ENCODE data around the gene YPEL2. TPM values are rescaled to one million over a fixed set of nuclear protein-coding genes. Genes with fewer than 3 reads are reported as not detected.

YPEL2 gene
- total RNA-seq, 2 experiments from 2014 or later = 0.88 to 3.1 TPM

DNA sequence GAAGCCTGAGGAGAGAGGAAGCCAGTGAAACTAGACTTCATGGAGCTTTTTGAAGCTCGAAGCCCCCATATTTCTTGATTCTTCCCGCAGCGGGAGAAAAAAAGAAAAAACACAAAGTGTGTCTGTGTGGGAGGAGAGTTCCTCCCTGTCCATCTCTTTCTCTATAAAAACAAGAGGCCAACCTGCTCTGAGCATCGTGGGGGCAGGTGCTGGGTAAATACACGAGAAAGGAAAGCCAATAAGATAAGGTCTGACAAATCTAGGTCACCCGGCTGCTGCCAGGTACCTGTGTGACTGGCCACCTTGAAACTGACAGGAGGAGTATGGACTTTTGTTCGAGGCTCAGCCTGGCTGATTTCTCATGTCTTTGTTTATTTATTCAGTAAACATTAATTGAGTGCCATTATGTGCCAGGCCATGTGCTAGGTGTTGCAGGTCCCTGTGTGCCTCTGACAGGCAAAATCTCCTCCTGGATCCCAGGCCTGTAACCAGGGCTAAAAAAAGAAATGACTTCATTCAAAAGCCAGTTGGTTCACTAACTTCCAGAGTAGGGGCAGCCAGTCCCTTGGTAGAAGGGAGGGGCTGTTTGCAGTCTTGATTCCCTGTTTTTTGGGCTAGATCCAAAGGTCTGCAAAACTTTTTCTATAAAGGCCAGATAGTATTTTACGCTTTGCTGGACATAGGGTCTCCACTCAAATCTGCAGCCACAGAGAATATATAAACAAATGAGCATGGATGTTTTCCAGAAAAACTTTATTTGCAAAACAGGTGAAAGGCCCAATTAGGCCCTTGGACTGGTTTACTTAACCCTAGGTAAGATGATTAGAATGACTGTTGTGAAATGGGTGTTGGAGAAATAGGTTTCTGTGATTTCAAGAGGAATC lies 35.6 kb downstream of the YPEL2 start:
- intact Hi-C loops (cut with micrococcal nuclease; ENCODE audit: unreplicated experiment) = no loop called here
- BruUV-seq (replicated peaks) = no TSS peak

DNA sequence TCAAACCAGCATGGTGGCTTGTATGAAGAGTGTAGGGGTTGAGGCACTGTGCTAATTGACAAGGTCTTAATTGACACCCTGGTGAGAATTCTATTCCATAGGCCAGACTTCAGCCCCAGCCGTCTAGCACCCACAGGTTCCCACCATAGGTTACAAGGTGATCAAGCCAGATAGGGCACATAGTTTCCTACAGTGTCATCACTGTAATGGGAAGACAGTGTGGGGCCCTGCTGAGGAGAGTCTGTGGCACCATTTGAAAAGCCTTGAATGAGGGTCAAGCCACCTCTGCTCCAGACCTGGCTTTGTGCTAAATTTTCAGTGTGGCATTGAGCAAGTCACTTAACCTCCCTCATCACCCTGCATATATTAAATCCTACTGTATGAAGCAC lies 36.2 kb downstream of the YPEL2 start:
- H3K27ac ChIP-seq (ENCODE audit: low read depth, low read length, poor library complexity, severe bottlenecking) = no peak overlapping the region
- no peaks in the 10 kb centered on the region for H3K9me2 ChIP-seq (ENCODE audit: insufficient read depth, low read length)
- H3K4me2 ChIP-seq (ENCODE audit: low read length) = no peak overlapping the region
- TF ChIP-seq, protein P1, sequence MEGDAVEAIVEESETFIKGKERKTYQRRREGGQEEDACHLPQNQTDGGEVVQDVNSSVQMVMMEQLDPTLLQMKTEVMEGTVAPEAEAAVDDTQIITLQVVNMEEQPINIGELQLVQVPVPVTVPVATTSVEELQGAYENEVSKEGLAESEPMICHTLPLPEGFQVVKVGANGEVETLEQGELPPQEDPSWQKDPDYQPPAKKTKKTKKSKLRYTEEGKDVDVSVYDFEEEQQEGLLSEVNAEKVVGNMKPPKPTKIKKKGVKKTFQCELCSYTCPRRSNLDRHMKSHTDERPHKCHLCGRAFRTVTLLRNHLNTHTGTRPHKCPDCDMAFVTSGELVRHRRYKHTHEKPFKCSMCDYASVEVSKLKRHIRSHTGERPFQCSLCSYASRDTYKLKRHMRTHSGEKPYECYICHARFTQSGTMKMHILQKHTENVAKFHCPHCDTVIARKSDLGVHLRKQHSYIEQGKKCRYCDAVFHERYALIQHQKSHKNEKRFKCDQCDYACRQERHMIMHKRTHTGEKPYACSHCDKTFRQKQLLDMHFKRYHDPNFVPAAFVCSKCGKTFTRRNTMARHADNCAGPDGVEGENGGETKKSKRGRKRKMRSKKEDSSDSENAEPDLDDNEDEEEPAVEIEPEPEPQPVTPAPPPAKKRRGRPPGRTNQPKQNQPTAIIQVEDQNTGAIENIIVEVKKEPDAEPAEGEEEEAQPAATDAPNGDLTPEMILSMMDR (conservative IDR thresholded peaks at IDR 0.05; ENCODE audit: low read length) = no peak
- TF ChIP-seq EZH2phosphoT487 (IDR thresholded peaks at IDR 0.05; ENCODE audit: borderline replicate concordance, low read depth, low read length) = no peak
- no peak for DNase-seq (ENCODE audit: low spot score)
- intact Hi-C loops (cut with micrococcal nuclease; ENCODE audit: unreplicated experiment) = no loop called here
- CTCF ChIA-PET (ENCODE audit: unreplicated experiment) = no interaction called here
- no peak overlapping the region for H3K4me3 ChIP-seq (ENCODE audit: low read depth, low read length, poor library complexity, severe bottlenecking)
- peaks cover 58% of the 10 kb centered on the region for H3K4me1 ChIP-seq (ENCODE audit: insufficient read depth, low read length, poor library complexity, severe bottlenecking)
- no peaks in the 10 kb centered on the region for H4K20me1 ChIP-seq (ENCODE audit: insufficient read depth, low read length)
- no peaks in the 10 kb centered on the region for H3K79me2 ChIP-seq (ENCODE audit: insufficient read depth, low read depth, low read length)
- H3K9me3 ChIP-seq (ENCODE audit: low read length) = no peaks in the 10 kb centered on the region
- no TSS peak for BruUV-seq (replicated peaks)
- H2AFZ ChIP-seq (ENCODE audit: low read length) = no peak overlapping the region
- H3K36me3 ChIP-seq (ENCODE audit: insufficient read depth, low read length) = no peaks in the 10 kb centered on the region
- POLR2A ChIA-PET = no interaction called here

More for the DNA sequence above, 35.6 kb downstream of the YPEL2 start:
- POLR2A ChIA-PET = interaction anchor here (1.2 kb wide), 1 partner anchor 11 kb away, joined by 3 read pairs; no protein-coding TSS in a partner anchor
- Histone ChIP-seq H3K4me3 (ENCODE audit: low read depth, low read length, poor library complexity, severe bottlenecking) (no peak overlapping the region), H3K79me2 (ENCODE audit: insufficient read depth, low read depth, low read length) (no peaks in the 10 kb centered on the region), H4K20me1 (ENCODE audit: insufficient read depth, low read length) (no peaks in the 10 kb centered on the region), H3K4me1 (ENCODE audit: insufficient read depth, low read length, poor library complexity, severe bottlenecking) (peaks cover 58% of the 10 kb centered on the region), H3K36me3 (ENCODE audit: insufficient read depth, low read length) (no peaks in the 10 kb centered on the region), H2AFZ (ENCODE audit: low read length) (no peak overlapping the region), H3K27ac (ENCODE audit: low read depth, low read length, poor library complexity, severe bottlenecking) (no peak overlapping the region), H3K4me2 (ENCODE audit: low read length) (no peak overlapping the region), H3K9me3 (ENCODE audit: low read length) (no peaks in the 10 kb centered on the region), H3K9me2 (ENCODE audit: insufficient read depth, low read length) (no peaks in the 10 kb centered on the region)
- CTCF ChIA-PET (ENCODE audit: unreplicated experiment) = no interaction called here
- TF ChIP-seq, protein P1 (conservative IDR thresholded peaks at IDR 0.05; ENCODE audit: low read length) = no peak
- TF ChIP-seq EZH2phosphoT487 (IDR thresholded peaks at IDR 0.05; ENCODE audit: borderline replicate concordance, low read depth, low read length) = no peak
- no peak for DNase-seq (ENCODE audit: low spot score)

Measured in OCI-LY7 (cell line).